Right cardiac atrium (tissue), 5 donors: ENCODE measurements around the gene RDX. TPM values are rescaled to one million over a fixed set of nuclear protein-coding genes. Genes with fewer than 3 reads are reported as not detected.
"Not testable (repeated sequence)": the region's sequence is repeated elsewhere in the genome, so short reads cannot be mapped to it uniquely, and the experiment has no call there.

Experiments used
- ATAC-seq, 2 donors: fragments of 200-7000 bp; cut with Tn5 transposase; one replicate each; pipeline versions ENCODE4 v1.8.0 to v1.9.1; 2020; ENCODE audit warnings: moderate library complexity in 2 of 2, mild to moderate bottlenecking in 1 of 2
- DNase-seq, 3 donors: peaks; one replicate each; pipeline ENCODE4 v3.0.0-alpha.2; 2020
- H3K27ac ChIP-seq: one replicate; pipeline ENCODE4 v1.5.1; 2013; ENCODE audit warnings: mild to moderate bottlenecking, low read length, control low read depth, moderate library complexity
- H3K27me3 ChIP-seq: one replicate; pipeline ENCODE4 v1.6.1; 2013; ENCODE audit not compliant: control insufficient read depth, insufficient read depth
- H3K4me1 ChIP-seq: one replicate; pipeline ENCODE4 v1.6.1; 2013; ENCODE audit warnings: low read length; ENCODE audit not compliant: control insufficient read depth, insufficient read depth
- H3K4me3 ChIP-seq: one replicate; pipeline ENCODE4 v1.5.1; 2013; ENCODE audit warnings: low read length, control low read depth
- H3K9me3 ChIP-seq: one replicate; pipeline ENCODE4 v1.6.1; 2013; ENCODE audit warnings: low read length; ENCODE audit not compliant: control insufficient read depth
- WGBS: extraction: QIAGEN DNeasy Blood & Tissue Kit; methylation state at CpG from one replicate; pipeline ENCODE4 v1.1.7; 2013; 5-methylcytosine and 5-hydroxymethylcytosine counted together
- intact Hi-C, 4 donors: fragments of 100-400 bp; cut with DNase I; formaldehyde crosslinking; loops; one replicate each; pipeline versions ENCODE4 v1.11.0 to v1.14.0; 2022 to 2023
- polyA plus RNA-seq: library from polyadenylated mRNA; stranded (reverse); fragments of 200-250 nt; gene quantifications from one replicate; pipeline ENCODE4 v1.2.3, GENCODE V29; 2013
- total RNA-seq, 4 donors: library from RNA; stranded (reverse); fragmentation: NEBNext Ultra II Directional; extraction: Animal tissue kit (Norgen Biotek cat#: 25700); gene quantifications; one replicate each; pipeline ENCODE4 v1.2.1, GENCODE V29; 2021
- donor health status: healthy with polysubstance abuse.
- donor health status: DM: no; HTN: yes; CAD: no.
- donor health status: DM: no; HTN: no; CAD: no.
- donor health status: DM: no; HTN: yes; CAD: no; lungs with severe emphysema.
- donor health status: DM: yes; HTN: yes; CAD: no.

The RDX gene
- total and polyA plus RNA-seq, 5 donors: 37.5 to 135 (median 118) TPM

- no peak for ATAC-seq
- Histone ChIP-seq H3K4me3 (no peak overlapping the region), H3K27me3 (no peaks in the 10 kb centered on the region), H3K4me1 (no peaks in the 10 kb centered on the region), H3K9me3 (no peaks in the 10 kb centered on the region), H3K27ac (no peak overlapping the region)
- 58% methylated on average over 1 of the region's 1 CpG for WGBS
- intact Hi-C loops: no loop called here
- DNase-seq: no peak
Observed at GRCh38 chr11:110235966-110236365, 60.4 kb downstream of the RDX start.

DNA sequence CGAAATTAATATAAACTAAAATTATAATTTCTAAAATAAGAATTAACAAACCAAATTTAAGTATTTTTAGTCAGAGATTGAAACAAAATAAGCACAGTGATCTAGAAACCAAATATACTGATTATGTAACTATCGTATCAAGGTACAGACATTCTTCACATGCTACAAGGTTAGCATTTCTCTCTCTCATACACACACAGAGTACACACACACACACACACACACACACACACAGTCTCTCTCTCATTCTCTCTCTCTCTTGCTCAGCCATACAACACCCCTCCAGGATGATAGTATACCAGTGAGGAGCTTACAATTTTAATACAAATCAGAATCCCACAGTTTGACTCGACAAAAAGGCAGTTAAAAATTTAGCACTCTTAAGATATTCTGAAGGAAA, 66.0 kb downstream of the RDX start:
- H3K27ac ChIP-seq: no peak overlapping the region
- 96% methylated on average over 3 of the region's 3 CpGs for WGBS

DNA sequence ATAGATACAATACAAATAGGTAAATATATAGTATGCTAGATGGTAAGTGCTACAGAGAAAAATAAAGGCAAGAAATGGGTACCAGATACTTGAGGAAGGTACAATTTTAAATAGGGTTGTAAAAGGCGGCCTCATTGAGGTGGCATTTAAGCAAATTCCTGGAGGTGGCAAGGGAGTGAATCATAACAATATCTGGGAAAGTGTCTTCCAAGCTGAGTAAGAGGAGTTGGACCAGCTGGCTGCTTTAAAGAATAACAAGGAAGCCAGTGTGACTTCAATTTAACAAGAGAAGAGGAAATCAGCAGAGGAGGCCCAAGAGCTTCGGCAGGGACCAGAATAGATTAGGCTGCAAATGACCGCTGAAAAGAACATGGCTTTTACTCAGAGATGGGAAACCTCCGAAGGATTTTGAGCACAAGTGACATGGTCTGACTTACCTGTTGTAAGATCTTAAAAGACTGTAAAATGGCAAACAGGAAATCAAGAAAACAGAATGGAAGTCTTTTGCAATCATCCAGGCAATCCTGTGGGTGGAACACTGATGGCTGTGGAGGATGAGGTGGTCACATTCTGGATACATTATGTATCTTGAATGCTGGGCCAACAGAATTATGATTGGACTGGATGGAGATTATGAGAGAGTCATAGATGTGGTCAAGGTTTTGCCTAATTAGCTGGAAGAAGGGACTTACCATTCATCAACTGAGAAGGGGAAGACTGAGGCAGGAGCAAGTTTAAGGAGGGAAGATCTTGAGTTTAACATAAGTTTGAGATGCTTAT, 77.2 kb downstream of the RDX start:
- intact Hi-C loops: no loop called here
- ATAC-seq (no peak), DNase-seq (no peak)
- H3K27ac ChIP-seq: no peak overlapping the region
- no peak overlapping the region for H3K4me3 ChIP-seq
- WGBS: 88% methylated on average over 4 of the region's 4 CpGs
- no peaks in the 10 kb centered on the region for H3K27me3 ChIP-seq
- H3K4me1 ChIP-seq: no peaks in the 10 kb centered on the region
- H3K9me3 ChIP-seq: no peaks in the 10 kb centered on the region

More for the DNA sequence above, 66.0 kb downstream of the RDX start:
- Histone ChIP-seq H3K9me3 (no peaks in the 10 kb centered on the region), H3K4me3 (no peak overlapping the region), H3K4me1 (no peaks in the 10 kb centered on the region), H3K27me3 (no peaks in the 10 kb centered on the region)
- intact Hi-C loops: no loop called here
- ATAC-seq (no peak), DNase-seq (no peak)

DNA sequence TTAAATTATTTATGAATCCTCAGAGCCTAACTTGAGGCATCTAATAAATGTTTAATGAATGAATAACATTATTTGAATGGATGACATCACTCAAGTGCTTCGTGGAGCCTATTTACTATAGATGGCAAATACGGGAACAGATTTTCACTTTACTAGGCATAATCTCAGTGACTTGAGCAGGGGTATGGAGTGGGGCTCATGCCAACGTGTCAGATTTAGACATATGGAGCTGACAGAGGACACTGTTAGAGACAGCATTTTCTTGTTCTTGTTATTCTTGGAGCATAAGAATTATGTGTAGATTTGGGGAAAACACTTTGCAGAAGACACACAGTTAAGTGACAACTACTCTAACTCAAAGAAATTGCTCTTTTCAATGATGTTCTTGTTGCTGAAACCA, 78.5 kb downstream of the RDX start:
- DNase-seq (no peak), ATAC-seq (no peak)
- intact Hi-C loops: no loop called here
- H3K27me3 ChIP-seq: no peaks in the 10 kb centered on the region
- H3K9me3 ChIP-seq: no peaks in the 10 kb centered on the region
- no peaks in the 10 kb centered on the region for H3K4me1 ChIP-seq
- 66% methylated on average over 3 of the region's 3 CpGs for WGBS
- no peak overlapping the region for H3K27ac ChIP-seq
- H3K4me3 ChIP-seq: no peak overlapping the region

GRCh38 chr11:110217223-110217877, 79.1 kb downstream of the RDX start:
- H3K27ac ChIP-seq: no peak overlapping the region
- no peaks in the 10 kb centered on the region for H3K9me3 ChIP-seq
- no peak overlapping the region for H3K4me3 ChIP-seq
- intact Hi-C loops: no loop called here
- 84% methylated on average over 12 of the region's 12 CpGs for WGBS
- ATAC-seq (no peak), DNase-seq (no peak)
- H3K4me1 ChIP-seq: no peaks in the 10 kb centered on the region
- no peaks in the 10 kb centered on the region for H3K27me3 ChIP-seq

- H3K4me1 ChIP-seq, H3K27ac ChIP-seq, intact Hi-C loops, H3K27me3 ChIP-seq, H3K4me3 ChIP-seq, DNase-seq, H3K9me3 ChIP-seq, ATAC-seq: not testable (repeated sequence)
- 26% methylated on average over 7 of the region's 14 CpGs for WGBS
Observed at GRCh38 chr11:110209313-110209694, 87.1 kb downstream of the RDX start.

DNA sequence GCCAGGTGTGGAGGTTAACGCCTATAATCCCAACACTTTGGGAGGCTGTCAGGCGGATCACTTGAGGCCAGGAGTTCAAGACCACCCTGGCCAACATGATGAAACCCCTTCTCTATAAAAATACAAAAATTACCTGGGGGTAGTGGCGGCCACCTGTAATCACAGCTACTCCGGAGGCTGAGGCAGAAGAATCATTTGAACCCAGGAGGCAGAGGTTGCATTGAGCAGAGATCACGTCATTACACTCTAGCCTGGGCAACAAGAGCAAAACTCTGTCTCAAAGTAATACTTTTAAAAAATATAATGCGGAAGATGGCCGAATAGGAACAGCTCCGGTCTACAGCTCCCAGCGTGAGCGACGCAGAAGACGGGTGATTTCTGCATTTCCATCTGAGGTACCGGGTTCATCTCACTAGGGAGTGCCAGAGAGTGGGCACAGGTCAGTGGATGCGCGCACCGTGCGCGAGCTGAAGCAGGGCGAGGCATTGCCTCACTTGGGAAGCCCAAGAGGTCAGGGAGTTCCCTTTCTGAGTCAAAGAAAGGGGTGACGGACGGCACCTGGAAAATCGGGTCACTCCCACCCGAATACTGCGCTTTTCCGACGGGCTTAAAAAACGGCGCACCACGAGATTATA, 87.6 kb downstream of the RDX start:
- intact Hi-C loops: not testable (repeated sequence)
- 60% methylated on average over 26 of the region's 29 CpGs for WGBS

GRCh38 chr11:110207123-110207522, 89.3 kb downstream of the RDX start:
- 93% methylated on average over 6 of the region's 6 CpGs for WGBS
- no peak for ATAC-seq
- no peak for DNase-seq
- H3K4me1 ChIP-seq: no peaks in the 10 kb centered on the region
- intact Hi-C loops: no loop called here
- H3K27me3 ChIP-seq: no peaks in the 10 kb centered on the region
- no peak overlapping the region for H3K4me3 ChIP-seq
- no peaks in the 10 kb centered on the region for H3K9me3 ChIP-seq
- H3K27ac ChIP-seq: no peak overlapping the region

More for the DNA sequence above, 87.6 kb downstream of the RDX start:
- not testable (repeated sequence) for DNase-seq, ATAC-seq, H3K4me1 ChIP-seq, H3K4me3 ChIP-seq, H3K27me3 ChIP-seq, H3K27ac ChIP-seq, H3K9me3 ChIP-seq

DNA sequence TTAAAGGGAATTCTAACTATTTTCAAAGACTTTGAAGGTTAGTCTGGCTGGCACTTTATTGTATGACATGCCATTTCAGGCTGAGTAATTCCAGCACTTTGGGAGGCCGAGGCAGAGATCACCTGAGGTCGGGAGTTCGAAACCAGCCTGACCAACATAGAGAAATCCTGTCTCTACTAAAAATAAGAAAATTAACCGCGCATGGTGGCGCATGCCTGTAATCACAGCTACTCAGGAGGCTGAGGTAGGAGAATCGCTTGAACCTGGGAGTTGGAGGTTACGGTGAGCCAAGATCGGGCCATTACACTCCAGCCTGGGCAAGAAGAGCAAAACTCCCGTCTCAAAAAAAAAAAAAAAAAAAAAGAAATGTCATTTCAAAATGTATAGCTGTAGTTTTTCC, 95.6 kb downstream of the RDX start:
- intact Hi-C loops: loop anchor here (2.0 to 5.0 kb wide), 5 partner anchors 166 to 231 kb away; partner anchors contain the start of gene FDX1 (in 1 of the 4)
- no peak for DNase-seq
- no peak overlapping the region for H3K4me3 ChIP-seq
- no peak overlapping the region for H3K27ac ChIP-seq
- H3K27me3 ChIP-seq: no peaks in the 10 kb centered on the region
- H3K4me1 ChIP-seq: no peaks in the 10 kb centered on the region
- H3K9me3 ChIP-seq: no peaks in the 10 kb centered on the region
- 87% methylated on average over 10 of the region's 10 CpGs for WGBS
- no peak for ATAC-seq

DNA sequence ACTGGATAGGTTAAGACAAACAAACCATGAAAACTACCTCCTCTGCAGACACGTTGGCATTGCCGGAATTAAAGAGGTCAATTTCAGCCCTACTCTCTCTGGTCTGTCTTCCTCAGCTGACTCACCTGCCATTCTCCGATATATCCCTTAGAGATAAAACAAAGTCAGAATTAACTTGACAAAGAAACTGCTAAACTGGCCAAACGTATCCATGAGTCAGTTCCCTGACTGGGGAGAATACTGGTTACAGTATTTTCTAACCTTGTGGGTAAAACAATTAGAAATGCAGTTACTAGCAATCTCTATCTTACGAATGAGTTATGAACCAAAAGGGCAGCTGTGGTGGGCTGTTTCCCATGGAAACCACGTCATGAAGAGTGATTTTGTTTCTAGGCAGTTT, 96.2 kb downstream of the RDX start:
- DNase-seq: no peak
- WGBS: 84% methylated on average over 6 of the region's 6 CpGs
- Histone ChIP-seq H3K4me3 (no peak overlapping the region), H3K4me1 (no peaks in the 10 kb centered on the region), H3K9me3 (no peaks in the 10 kb centered on the region), H3K27me3 (no peaks in the 10 kb centered on the region), H3K27ac (no peak overlapping the region)
- intact Hi-C loops: loop anchor here (2.0 to 5.0 kb wide), 5 partner anchors 167 to 232 kb away; partner anchors contain the start of gene FDX1 (in 1 of the 4)
- no peak for ATAC-seq
